ENCODE measurements around the gene PARVB. TPM values are rescaled to one million over a fixed set of nuclear protein-coding genes. Genes with fewer than 3 reads are reported as not detected.
"Not testable (repeated sequence)": the region's sequence is repeated elsewhere in the genome, so short reads cannot be mapped to it uniquely, and the experiment has no call there.

Gene PARVB
- total RNA-seq, 4 donors from 2014 or later: 6.6 to 144 (median 30.1) TPM

GRCh38 chr22:44051358-44051757, 27.3 kb downstream of the PARVB start:
- TF ChIP-seq EP300 (IDR thresholded peaks at IDR 0.05; ENCODE audit: low read depth) (no peak), POLR2A (IDR thresholded peaks at IDR 0.05) (no peak), POLR2AphosphoS5 (IDR thresholded peaks at IDR 0.05) (no peak), CTCF (IDR thresholded peaks at IDR 0.05) (no peak)
- H3K27me3 ChIP-seq: no peaks in the 10 kb centered on the region
- H3K9me3 ChIP-seq: no peaks in the 10 kb centered on the region
- DNase-seq: no peak
- H3K27ac ChIP-seq: no peak overlapping the region
- WGBS, 2 donors (ENCODE audit: low coverage in 1 of 2): 84 to 85% methylated on average over 5 to 6 of the region's 6 CpGs
- intact Hi-C loops (cut with DNase I; ENCODE audit: low total_unique reads): no loop called here
- no peaks in the 10 kb centered on the region for H3K4me1 ChIP-seq
- no peak overlapping the region for H3K4me3 ChIP-seq
- in situ Hi-C loops (cut with MboI; ENCODE audit: low pct_ligation_motif_present in 1 of 4, low pct_unique_long_range_greater_than_20kb in 1 of 4, low sequenced_read_pairs in 3 of 4): no loop called here
- no peaks in the 10 kb centered on the region for H3K36me3 ChIP-seq

- Histone ChIP-seq H3K27ac (no peak overlapping the region), H3K9me3 (no peaks in the 10 kb centered on the region), H3K4me1 (no peaks in the 10 kb centered on the region), H3K27me3 (no peaks in the 10 kb centered on the region), H3K4me3 (no peak overlapping the region), H3K36me3 (no peaks in the 10 kb centered on the region)
- TF ChIP-seq POLR2AphosphoS5 (IDR thresholded peaks at IDR 0.05) (no peak), POLR2A (IDR thresholded peaks at IDR 0.05) (no peak), EP300 (IDR thresholded peaks at IDR 0.05; ENCODE audit: low read depth) (no peak), CTCF (IDR thresholded peaks at IDR 0.05) (no peak)
- WGBS, 2 donors (ENCODE audit: low coverage in 1 of 2): 79 to 82% methylated on average over 10 to 13 of the region's 13 CpGs
- intact Hi-C loops (cut with DNase I; ENCODE audit: low total_unique reads): no loop called here
- DNase-seq: no peak
- in situ Hi-C loops (cut with MboI; ENCODE audit: low pct_ligation_motif_present in 1 of 4, low pct_unique_long_range_greater_than_20kb in 1 of 4, low sequenced_read_pairs in 3 of 4): no loop called here
These were observed 27.9 kb downstream of the PARVB start for GRCh38 chr22:44051961-44052360.

- Histone ChIP-seq H3K9me3 (peaks cover 0 to 5% of the 10 kb centered on the region in 2 donors), H3K27ac (no peak overlapping the region), H3K27me3 (no peaks in the 10 kb centered on the region), H3K4me1 (peaks cover 0 to 8% (median 6%) of the 10 kb centered on the region in 4 donors), H3K36me3 (no peaks in the 10 kb centered on the region), H3K4me3 (no peak overlapping the region)
- TF ChIP-seq POLR2A (IDR thresholded peaks at IDR 0.05) (no peak), CTCF (IDR thresholded peaks at IDR 0.05) (no peak), EP300 (IDR thresholded peaks at IDR 0.05; ENCODE audit: low read depth) (no peak)
- no peak for DNase-seq
- in situ Hi-C loops (cut with MboI; ENCODE audit: low pct_ligation_motif_present in 1 of 4, low pct_unique_long_range_greater_than_20kb in 1 of 4, low sequenced_read_pairs in 3 of 4): no loop called here
- WGBS, 2 donors (ENCODE audit: low coverage in 1 of 2): 82 to 86% methylated on average over 9 to 16 of the region's 16 CpGs
- intact Hi-C loops (cut with DNase I; ENCODE audit: low total_unique reads): no loop called here
These were observed 31.7 kb downstream of the PARVB start for GRCh38 chr22:44055805-44056204.

- DNase-seq; in situ Hi-C loops (cut with MboI; ENCODE audit: low pct_ligation_motif_present in 1 of 4, low pct_unique_long_range_greater_than_20kb in 1 of 4, low sequenced_read_pairs in 3 of 4); H3K27me3 ChIP-seq; intact Hi-C loops (cut with DNase I; ENCODE audit: low total_unique reads); H3K4me1 ChIP-seq; H3K4me3 ChIP-seq; H3K9me3 ChIP-seq; H3K36me3 ChIP-seq: not testable (repeated sequence)
- H3K27ac ChIP-seq: peak overlapping the region in 2 of 4 donors; percentile 61 to 63
- 40 to 52% methylated on average over 3 to 4 of the region's 4 CpGs for WGBS, 2 donors (ENCODE audit: low coverage in 1 of 2)
These were observed 32.5 kb downstream of the PARVB start for GRCh38 chr22:44056649-44057048.

GRCh38 chr22:44057401-44057987, 33.4 kb downstream of the PARVB start:
- TF ChIP-seq POLR2A (IDR thresholded peaks at IDR 0.05) (no peak), POLR2AphosphoS5 (IDR thresholded peaks at IDR 0.05) (peak; percentile 33 to 52 (median 35)), EP300 (IDR thresholded peaks at IDR 0.05; ENCODE audit: low read depth) (no peak)
- WGBS, 2 donors (ENCODE audit: low coverage in 1 of 2): 60% methylated on average over 4 to 11 of the region's 11 CpGs
- Histone ChIP-seq H3K27me3 (no peaks in the 10 kb centered on the region), H3K36me3 (no peaks in the 10 kb centered on the region), H3K4me3 (no peak overlapping the region), H3K4me1 (peaks cover 0 to 8% (median 6%) of the 10 kb centered on the region in 4 donors), H3K27ac (peak overlapping the region; percentile 27 to 63 (median 52)), H3K9me3 (peaks cover 0 to 5% of the 10 kb centered on the region in 2 donors)
- DNase-seq: peak; percentile 17
- in situ Hi-C loops (cut with MboI; ENCODE audit: low pct_ligation_motif_present in 1 of 4, low pct_unique_long_range_greater_than_20kb in 1 of 4, low sequenced_read_pairs in 3 of 4) (no loop called here), intact Hi-C loops (cut with DNase I; ENCODE audit: low total_unique reads) (no loop called here)
